ENCODE data around the gene UNC45A.

Gene UNC45A

GRCh38 chr15:90960298-90961091 lies 25.4 kb downstream of the UNC45A start:
- DNase-seq (ENCODE audit: low spot score) = no peak

DNA sequence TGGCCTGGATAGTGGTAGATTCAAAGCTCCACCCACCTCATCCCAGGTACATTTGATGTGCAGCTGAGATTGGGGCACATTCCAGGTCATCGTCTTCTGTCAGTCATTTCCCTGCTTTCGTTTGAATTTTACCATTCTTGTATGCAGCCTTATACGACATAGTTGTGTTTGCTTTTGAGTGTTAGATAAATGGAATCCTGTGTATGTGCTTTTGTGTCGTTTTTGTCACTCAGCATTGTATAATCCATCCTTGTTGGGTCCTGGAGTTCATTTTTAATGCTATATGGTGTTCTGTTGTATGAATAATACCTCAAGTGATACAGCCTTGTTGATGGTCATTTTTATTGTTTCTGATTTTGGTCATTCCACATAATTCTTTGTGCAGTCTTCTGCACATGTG lies 26.9 kb downstream of the UNC45A start:
- DNase-seq (ENCODE audit: low spot score) = no peak

- DNase-seq (ENCODE audit: low spot score) = no peak
These were observed 31.2 kb downstream of the UNC45A start for GRCh38 chr15:90966262-90966661.

- DNase-seq (ENCODE audit: low spot score) = no peak
These were observed 32.1 kb downstream of the UNC45A start for GRCh38 chr15:90967206-90967605.

GRCh38 chr15:90968434-90968833 lies 33.3 kb downstream of the UNC45A start:
- DNase-seq (ENCODE audit: low spot score) = no peak

DNA sequence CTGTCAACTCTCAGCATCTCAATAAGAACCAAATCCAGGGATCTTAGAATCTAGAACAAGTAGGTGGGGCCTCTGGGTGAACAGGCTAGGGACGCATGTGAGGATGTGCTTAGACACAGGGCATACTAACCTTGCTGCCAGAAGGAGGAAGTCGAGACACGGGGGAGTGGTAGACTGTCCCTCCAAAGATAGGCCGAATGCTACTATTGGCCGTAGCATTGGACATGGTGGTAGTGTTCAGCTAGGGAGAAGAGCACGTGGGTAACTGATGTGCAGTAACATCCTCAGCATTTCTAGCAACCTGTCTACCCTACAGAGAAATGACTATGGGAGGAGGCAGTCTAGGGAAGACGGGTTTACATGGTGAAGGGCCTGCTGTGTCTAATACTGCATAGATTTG lies 35.2 kb downstream of the UNC45A start:
- DNase-seq (ENCODE audit: low spot score) = no peak

- no peak for DNase-seq (ENCODE audit: low spot score)
These were observed 37.0 kb downstream of the UNC45A start for GRCh38 chr15:90972133-90972532.

DNA sequence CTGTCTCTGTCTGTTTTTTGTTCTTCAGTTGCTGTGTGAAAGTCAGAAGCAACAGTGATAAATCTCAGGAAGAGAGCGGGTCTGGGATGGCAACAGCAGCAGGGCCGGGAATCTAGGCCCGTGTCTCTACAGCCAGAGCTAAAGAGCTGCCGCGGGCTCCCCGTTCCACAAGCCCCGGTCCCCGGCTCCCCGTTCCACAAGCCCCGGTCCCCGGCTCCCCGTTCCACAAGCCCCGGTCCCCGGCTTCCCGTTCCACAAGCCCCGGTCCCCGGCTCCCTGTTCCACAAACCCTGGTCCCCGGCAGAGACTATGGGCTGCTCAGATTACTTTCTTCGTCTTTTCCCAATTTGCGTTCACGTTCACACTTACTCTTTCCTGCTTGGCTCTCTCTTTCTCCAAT lies 39.1 kb downstream of the UNC45A start:
- DNase-seq (ENCODE audit: low spot score) = no peak

GRCh38 chr15:90979582-90979981 lies 44.5 kb downstream of the UNC45A start:
- DNase-seq (ENCODE audit: low spot score) = no peak

DNA sequence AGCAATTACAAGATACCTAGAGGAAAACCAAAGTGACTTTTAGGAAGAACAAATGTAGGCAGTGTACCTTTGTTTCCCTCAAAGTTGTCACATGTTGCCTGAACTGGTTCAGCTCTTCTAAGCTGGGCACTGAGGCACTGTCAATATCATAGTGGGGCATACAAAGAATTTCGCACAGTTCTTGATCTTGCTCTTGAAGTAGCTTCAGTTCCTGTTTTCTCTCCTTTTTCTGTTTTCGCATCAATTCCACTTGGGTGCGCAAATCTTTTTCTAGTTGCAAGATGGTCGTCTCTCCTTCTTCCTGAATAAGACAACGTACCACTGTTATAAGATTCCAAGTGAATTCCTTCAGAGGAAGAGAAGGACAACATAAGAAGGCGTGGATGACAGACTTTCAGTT lies 46.6 kb downstream of the UNC45A start:
- DNase-seq (ENCODE audit: low spot score) = no peak

DNA sequence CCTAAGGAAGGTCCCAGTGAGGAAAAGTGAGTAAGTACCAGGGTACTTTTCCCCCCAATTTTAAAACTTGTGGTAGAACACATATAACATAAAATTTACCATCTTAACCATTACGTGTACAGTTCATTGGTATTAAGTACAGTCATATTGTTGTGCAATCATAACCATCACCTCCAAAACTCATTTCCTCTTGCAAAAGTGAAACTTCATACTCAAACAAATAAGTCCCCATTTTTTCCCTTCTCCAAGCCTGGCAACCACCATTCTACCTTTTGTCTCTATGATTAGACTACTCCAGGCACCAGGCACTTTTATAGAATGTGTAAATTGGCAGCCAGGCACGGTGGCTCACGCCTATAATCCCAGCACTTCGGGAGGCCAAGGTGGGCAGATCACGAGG lies 47.0 kb downstream of the UNC45A start:
- DNase-seq (ENCODE audit: low spot score) = no peak

DNA sequence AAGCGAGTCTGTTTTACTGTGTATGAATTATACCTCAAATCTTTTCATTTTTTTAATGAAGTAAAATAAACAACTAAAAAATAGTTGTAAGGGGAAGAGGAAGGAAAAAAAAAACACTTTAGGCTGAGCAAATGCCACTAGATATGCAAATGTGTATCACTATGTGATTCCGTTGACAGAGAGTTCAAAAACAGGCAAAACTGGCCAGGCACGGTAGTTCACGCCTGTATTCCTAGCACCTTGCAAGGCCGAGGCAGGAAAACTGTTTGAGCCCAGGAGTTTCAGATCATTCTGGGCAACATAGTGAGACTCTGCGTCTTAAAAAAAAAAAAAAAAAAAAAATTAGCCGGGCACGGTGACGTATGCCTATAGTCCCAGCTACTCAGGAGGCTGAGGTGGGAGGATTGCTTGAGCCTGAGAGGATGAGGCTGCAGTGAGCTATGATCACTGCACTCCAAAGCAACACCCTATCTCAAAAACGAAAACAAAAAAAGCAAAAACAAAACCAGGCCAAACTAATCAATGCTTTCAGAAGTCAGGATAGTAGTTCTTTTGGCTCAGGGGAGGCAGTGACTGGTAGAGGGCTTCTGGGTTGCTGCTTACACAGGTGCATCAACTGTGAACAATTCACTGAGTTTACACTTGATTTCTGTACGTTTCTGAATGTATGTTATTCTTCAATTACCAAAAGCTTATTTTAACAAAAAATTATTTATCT lies 51.9 kb downstream of the UNC45A start:
- no peak for DNase-seq (ENCODE audit: low spot score)

GRCh38 chr15:90987561-90988141 lies 52.6 kb downstream of the UNC45A start:
- no peak for DNase-seq (ENCODE audit: low spot score)

DNA sequence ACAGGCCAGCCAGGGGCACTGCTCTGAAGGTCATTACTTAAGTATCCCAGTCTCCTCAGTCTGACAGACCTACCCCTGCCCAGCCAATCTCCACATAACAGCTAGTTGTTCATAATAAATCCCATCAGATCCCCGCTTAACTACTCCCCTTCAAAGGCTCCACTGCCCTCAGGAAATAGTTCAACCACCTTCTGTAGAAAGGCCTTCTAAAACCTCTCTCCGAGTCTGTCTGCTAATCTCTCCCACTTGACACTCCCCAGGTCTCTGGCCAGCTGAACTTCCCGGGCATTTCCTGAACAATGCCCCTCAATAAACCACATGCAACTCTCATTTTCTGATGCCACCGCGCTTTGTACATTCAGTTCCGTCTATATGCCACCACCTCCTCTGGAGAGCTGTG lies 53.2 kb downstream of the UNC45A start:
- no peak for DNase-seq (ENCODE audit: low spot score)

GRCh38 chr15:90989040-90989768 lies 54.1 kb downstream of the UNC45A start:
- DNase-seq (ENCODE audit: low spot score) = no peak

GRCh38 chr15:90990446-90990845 lies 55.4 kb downstream of the UNC45A start:
- no peak for DNase-seq (ENCODE audit: low spot score)

- DNase-seq (ENCODE audit: low spot score) = no peak
These were observed 56.7 kb downstream of the UNC45A start for GRCh38 chr15:90991587-90992285.

GRCh38 chr15:90994059-90994416 lies 59.0 kb downstream of the UNC45A start:
- peak; percentile 32 for DNase-seq (ENCODE audit: low spot score)

DNA sequence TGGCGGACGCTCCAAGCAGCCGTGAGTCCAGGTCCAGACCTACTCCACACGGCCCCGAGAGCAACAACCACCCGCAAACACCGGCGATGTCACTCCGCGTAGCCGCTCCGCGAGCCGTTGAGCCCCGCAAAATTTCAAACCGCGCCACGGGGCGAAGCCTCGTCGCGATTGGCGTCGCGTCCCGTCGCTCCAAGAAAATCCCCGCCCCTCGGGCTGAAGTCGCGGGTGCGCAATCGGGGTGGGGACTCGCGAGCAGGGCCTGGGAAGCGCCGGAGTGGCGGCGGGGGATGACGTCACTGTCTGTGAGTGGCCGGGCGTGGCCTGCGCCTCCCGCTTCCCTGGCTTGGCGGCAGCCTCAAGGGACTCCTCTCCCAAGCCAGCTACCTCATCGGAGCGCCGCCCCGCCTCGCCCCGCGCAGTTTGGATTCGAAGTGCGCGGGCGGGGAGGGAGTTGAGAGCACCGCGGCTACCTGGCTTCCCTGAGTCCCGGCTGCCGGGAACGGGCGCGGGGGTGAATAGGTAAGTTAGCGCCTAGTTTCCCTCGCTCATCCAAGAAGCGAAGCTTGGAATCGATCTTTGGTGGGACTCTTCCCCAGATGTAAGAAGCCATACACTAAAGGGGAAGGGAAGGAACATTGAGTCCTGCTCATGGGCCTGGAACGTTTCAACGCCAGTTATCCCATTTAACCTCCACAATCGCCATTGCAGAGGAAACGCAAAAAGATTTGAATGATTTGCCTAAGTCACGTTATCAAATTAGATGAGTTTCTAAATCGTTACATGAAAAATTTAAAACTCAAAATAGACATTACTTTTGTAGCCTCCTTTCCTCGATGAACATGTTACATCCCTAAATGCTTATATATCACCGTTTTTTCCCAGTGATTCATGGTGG lies 59.6 kb downstream of the UNC45A start, which contains the start of gene PRC1:
TSS of gene PRC1 (minus strand) at position 119 of the 895 bp plus-strand sequence. CDS start at position 1, 118 bp downstream.
- DNase-seq (ENCODE audit: low spot score) = peak; percentile 99

- DNase-seq (ENCODE audit: low spot score) = no peak
These were observed 63.7 kb downstream of the UNC45A start for GRCh38 chr15:90998737-90999136.

DNA sequence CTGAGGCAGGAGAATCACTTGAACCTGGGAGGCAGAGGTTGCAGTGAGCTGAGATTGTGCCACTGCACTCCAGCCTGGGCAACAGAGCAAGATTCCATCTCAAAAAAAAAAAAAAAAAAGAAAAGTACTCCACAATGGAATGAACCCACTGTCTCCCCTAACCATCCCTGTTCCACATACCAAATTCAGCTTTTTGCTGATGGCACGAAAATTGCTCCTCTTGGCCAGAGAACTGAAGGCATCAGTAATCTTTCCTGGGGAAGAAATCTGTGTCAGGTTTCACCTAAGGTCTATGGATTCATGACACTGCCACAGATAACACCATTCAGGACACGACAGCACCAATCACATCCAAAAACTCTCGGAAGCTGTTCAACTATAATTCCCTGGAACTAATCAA lies 66.1 kb downstream of the UNC45A start:
- no peak for DNase-seq (ENCODE audit: low spot score)
